ENCODE data around the gene KRT6B.
"Not testable (repeated sequence)": the region's sequence is repeated elsewhere in the genome, so short reads cannot be mapped to it uniquely, and the experiment has no call there.

The KRT6B gene

DNA sequence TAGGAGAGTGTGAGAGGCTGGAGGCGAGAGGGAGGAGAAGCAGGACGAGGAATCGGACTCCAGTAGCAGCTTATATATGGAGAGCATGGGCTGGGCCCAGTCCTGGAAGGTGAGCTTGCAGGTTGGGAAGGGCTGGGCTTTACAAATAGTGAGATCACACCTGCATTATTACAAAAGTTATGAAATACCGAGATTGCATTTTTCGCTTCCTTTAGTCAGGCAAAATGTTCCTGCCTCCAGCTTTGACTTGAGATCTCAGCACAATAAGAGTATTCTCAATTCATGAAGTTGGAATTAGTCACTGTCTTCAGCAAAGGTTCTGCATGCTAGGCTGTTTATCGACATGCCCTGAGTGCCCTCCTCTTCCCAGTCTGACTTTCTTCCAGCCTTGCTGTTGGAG is at the start of gene KRT6B:
Gene KRT6B, minus strand, starts transcription at position 46 of the 400 bp plus-strand sequence. CDS start 68 bp downstream, outside the sequence.
- TF ChIP-seq, protein P1, sequence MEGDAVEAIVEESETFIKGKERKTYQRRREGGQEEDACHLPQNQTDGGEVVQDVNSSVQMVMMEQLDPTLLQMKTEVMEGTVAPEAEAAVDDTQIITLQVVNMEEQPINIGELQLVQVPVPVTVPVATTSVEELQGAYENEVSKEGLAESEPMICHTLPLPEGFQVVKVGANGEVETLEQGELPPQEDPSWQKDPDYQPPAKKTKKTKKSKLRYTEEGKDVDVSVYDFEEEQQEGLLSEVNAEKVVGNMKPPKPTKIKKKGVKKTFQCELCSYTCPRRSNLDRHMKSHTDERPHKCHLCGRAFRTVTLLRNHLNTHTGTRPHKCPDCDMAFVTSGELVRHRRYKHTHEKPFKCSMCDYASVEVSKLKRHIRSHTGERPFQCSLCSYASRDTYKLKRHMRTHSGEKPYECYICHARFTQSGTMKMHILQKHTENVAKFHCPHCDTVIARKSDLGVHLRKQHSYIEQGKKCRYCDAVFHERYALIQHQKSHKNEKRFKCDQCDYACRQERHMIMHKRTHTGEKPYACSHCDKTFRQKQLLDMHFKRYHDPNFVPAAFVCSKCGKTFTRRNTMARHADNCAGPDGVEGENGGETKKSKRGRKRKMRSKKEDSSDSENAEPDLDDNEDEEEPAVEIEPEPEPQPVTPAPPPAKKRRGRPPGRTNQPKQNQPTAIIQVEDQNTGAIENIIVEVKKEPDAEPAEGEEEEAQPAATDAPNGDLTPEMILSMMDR (IDR thresholded peaks at IDR 0.05; ENCODE audit: insufficient read depth, missing control alignments), result no peak
- FAIRE-seq (no peak), DNase-seq (ENCODE audit: insufficient read length, low spot score) (no peak)

DNA sequence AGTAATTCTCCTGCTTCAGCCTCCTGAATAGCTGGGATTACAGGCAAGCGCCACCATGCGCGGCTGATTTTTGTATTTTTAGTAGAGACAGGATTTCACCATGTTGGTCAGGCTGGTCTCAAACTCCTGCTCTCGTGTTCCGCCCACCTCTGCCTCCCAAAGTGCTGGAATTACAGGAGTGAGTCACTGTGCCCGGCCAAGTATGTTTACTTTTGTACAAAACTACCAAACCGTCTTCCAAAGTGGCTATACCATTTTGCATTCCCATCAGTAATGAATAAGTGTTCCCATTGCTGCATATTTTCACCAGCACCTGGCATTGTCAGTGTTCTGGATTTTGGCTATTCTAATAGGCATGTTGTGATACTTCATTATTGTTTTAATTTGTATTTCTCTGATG is 49.5 kb upstream of the KRT6B start:
- TF ChIP-seq, protein P1 (IDR thresholded peaks at IDR 0.05; ENCODE audit: insufficient read depth, missing control alignments), result no peak
- DNase-seq (ENCODE audit: insufficient read length, low spot score) (no peak), FAIRE-seq (no peak)

DNA sequence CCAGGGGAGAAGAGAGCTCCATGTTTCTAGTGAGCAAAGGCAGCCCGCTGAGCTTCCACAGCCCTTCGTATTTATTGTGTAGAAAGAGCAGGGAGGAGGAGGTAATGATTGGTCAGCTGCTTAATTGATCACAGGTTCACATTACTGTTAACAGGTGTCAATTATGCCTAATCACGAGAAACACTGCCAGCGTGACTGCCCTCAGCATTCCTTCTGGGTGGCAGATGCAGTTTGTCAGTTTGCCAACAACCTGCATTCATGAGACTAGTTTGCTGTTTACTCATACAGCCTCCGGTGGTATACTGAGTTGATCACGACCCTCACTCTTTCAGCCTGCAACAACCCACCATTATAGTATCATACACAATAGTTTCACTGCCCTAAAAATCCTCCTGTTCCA is 48.6 kb upstream of the KRT6B start:
- not testable (repeated sequence) for FAIRE-seq; DNase-seq (ENCODE audit: insufficient read length, low spot score)

DNA sequence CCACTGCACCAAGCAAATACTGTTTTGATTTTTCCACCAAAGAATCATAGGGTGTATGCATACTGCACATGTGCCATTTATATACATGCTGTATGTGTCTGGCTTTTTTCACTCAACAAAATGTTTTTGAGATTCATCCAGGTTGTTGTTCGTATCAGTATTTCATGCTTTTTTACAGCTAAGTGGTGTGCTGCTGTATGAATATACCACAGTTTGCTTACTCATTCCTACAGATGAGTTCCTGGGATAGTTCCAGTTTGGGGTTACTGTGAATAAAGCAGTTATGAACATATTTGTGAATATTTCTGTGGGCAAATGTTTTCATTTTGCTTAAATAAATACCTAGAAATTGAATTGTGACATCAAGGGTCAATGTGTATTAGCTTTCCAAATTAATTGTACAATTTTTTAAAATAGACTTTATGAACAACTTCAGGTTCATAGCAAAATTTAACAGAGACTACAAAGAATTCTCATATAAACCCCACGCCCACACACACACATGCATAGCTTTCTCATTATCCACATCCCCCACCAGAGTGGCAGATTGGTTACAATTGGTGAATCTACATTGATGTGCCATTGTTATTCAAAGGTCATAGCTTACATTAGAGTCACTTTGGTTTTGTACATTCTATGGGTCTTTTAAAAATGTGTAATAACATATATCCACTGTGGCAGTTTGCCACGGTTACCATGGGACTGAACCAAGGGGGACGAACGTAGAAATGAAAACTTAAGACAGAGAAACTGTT is 48.0 kb upstream of the KRT6B start:
- FAIRE-seq, result no peak
- TF ChIP-seq, protein P1 (IDR thresholded peaks at IDR 0.05; ENCODE audit: insufficient read depth, missing control alignments), result no peak
- DNase-seq (ENCODE audit: insufficient read length, low spot score), result no peak

DNA sequence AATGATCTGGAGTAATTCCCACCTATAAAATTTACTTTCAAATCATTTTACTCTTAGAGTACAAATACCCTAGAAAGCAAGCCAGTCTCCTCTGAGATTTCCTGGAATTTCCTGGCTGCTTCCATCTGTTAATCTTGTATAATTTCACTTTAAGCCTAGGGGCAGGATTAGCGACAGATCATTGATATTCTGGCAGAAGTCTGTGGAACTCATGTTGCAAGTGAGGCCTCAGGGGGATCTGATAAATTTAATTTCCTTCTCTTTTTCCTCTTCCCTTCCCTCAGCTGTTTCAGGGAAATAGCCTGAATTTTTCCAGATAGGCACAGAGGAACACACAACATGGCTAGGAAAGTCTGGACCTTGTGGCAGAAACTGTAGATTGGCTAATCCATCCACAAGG is 47.0 kb upstream of the KRT6B start:
- no peak for FAIRE-seq
- DNase-seq (ENCODE audit: insufficient read length, low spot score), result no peak
- TF ChIP-seq, protein P1 (IDR thresholded peaks at IDR 0.05; ENCODE audit: insufficient read depth, missing control alignments), result no peak

DNA sequence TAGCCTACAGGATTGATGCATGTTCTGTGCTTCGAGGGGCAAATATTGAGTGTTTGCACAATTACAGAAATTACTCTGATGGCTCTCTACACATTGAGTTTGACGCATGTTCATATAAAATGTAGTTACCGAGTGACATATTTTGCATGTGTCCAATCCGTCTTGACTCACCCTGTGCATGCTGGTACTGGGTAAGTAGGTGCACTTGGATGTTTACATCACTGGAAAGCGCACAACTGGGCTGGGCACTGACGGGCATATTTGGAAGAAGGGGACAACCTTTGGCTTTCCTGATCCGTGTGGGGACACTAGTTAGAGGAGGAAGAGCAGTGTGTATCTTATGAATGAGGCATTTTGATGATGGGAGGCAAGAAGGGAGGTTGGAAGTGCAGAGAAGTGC is 46.0 kb upstream of the KRT6B start:
- FAIRE-seq, result no peak
- TF ChIP-seq, protein P1 (IDR thresholded peaks at IDR 0.05; ENCODE audit: insufficient read depth, missing control alignments), result no peak
- no peak for DNase-seq (ENCODE audit: insufficient read length, low spot score)

DNA sequence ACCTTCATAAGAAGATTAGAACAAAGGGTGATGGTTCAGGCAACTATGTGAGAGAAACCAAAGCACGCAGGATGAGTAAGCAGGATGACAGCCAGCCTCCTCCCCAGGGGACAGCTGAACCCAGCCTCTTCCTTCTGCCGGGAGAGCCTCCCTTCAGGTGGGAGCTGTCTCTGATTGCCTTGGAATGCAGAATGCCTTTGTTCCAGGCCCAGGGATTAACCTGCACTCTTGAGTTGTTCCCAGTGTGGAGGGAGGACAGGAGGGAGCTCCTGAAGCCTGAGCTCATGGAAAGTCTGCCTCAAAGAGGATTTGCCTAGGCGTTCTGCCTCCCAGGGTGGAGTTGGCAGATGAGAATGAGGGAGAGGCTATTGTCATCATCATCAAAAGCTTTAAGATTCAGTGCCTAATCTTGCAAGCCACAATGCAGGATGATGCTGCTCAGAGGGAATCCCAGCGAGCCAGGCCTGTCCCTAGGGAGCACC is 44.7 kb upstream of the KRT6B start:
- TF ChIP-seq, protein P1 (IDR thresholded peaks at IDR 0.05; ENCODE audit: insufficient read depth, missing control alignments), result no peak
- DNase-seq (ENCODE audit: insufficient read length, low spot score) (no peak), FAIRE-seq (no peak)

Data from D721Med (cell line).